CD4-positive, alpha-beta T cell treated with Interleukin-15 for 4 hours (primary cell): ENCODE data around the gene CCKAR.

Source experiments
- DNase-seq: peaks from one replicate; pipeline ENCODE4 v3.0.0-alpha.2; 2020; ENCODE audit warnings: low spot score

The CCKAR gene

DNA sequence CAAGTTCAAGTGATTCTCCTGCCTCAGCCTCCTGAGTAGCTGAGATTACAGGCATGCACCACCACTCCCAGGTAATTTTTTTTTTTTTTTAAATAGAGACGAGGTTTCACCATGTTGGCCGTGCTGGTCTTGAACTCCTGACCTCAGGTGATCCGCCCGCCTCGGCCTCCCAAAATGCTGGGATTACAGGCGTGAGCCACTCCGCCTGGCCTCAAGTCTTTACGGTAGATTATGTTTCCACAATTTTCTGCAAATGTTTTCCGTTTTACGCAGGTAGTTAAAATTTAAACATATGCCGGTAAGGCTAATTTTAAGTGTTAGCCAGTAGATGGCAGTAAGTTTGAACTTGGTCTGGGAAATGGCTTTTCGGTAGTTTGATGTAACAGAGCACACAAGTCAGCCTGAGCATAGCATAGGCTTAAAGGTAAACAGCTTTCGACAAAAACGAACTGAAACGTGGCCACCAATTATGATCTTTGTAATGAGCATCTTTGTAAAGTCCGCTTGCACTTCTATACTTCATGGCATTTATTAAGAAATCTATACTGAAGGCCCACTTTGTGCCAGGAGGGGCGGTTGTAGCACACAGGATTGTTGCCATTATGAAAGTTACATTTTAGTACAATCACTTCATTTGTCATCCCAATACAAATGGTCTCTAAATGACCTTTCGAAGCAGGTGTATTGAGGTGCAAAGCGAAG is 31.1 kb downstream of the CCKAR start:
- peak; percentile 37 for DNase-seq

DNA sequence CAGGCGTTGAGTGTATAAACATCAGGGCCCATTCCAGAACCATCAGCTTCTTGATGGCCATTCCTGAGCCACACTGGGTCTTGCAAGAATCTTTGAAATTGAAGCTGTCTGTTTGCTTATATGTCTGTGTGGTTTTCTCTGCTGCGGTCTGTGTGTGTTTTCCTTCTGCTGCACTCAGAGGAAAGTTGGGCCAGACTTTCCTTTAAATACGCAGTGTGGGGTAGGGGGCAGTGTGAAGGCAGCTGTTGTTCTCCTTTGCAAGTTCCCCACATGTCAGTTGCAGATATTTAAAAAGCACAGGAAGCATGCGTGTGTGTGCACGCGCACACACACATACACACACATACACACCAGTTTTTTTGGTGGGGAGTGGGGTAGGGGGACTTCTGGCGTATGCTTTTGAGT is 32.1 kb downstream of the CCKAR start:
- no peak for DNase-seq

DNA sequence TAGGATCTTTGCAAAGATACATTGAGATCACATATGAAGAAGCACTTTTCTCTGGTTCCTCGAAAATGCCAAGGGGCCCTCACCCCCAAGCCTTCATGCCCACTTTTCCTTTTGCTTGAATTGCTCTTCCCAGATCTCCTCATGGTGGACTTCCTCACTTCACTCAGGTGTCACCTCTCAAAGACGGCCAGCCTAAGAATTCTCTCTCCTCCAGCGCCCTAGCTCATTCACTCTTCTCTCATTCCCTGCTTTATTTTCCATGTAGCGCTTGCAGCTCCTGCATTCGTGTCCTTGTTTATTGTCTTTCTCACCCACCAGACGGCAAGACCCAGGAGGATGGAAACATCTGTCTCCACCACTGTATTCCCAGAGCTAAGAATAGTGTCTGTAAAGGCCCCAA is 32.9 kb downstream of the CCKAR start:
- no peak for DNase-seq

DNA sequence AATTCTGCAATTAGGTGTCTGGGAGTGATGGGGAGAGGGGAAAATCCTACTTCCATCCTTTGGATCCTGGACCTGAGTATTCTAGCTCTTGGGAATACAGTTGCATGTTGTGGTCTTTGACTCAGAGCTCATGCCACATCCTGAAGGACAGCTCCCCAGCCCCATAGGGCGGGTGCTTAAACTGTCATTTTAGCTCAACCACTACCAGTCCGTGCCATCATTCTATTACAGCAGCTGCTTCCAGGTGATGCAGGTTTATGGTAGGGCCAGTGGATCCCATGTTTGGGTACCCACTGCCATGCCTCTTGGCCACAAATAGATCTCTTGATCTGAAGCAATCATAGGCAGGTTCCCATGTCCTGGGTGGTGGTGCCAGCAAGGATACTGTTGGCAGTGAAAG is 34.7 kb downstream of the CCKAR start:
- DNase-seq: no peak

DNA sequence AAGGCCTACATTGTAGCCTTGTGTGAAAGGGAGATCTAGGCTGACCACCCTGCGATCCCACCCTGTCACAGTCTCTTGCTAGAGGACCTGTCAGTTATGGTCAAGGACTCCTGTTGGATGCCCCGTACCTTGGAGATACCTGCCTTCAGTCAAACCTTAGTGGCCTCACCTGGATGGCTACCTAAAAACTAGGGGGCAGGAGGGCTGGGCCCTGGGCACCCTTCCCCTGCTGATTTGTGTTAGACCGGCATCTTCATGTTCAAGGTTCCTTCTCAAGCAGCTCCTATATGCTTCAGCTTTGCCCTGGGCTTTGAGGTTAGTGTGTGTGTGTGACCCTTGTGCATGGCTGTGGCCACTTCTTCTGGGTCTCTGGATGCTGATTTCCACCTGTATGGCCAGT is 35.3 kb downstream of the CCKAR start:
- no peak for DNase-seq

DNA sequence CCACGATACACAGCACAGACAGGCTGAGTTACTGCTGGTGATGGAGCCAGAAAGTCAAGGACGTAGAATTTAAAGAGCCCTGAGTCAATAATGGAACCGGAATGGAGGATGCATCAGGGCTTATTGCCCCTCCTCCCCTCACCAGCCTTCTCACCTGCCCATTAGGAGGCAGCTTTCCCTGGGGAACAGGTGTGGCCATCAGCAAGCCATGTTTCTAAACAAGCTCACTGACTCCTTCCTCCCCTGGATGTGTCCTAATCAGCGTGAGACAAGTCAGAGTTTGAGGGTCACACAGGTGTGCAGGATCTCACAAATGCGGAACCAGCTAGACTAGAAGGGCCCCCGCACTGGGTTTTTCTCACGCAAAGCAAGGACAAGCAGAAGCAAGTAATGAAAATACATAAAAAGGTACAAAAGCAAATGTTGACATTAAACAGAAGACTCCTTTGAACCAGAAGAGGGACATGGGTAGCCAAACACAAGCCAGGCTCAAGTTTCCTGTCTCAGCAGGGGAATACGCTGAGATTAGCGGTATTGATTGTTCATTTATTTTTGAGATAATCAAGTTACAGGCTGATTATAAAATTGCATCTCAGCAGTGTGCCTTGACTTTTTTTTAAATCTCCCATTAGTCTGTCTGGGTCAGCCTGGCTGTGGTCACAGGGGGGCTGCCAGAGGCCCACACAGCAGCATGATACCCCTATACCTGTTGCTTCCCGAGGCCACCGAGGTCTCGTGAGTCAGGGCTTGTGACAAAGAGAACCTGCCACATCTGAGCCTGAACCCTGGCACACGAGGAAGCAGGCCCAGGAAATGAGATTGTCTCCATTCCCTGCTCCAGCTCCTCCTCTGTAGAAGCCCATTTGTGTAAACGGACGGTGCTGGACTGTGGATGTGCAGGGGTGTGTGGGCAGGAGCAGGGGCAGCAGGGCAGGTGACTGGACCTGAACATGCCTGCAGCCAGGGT is 37.4 kb downstream of the CCKAR start:
- DNase-seq: no peak

DNA sequence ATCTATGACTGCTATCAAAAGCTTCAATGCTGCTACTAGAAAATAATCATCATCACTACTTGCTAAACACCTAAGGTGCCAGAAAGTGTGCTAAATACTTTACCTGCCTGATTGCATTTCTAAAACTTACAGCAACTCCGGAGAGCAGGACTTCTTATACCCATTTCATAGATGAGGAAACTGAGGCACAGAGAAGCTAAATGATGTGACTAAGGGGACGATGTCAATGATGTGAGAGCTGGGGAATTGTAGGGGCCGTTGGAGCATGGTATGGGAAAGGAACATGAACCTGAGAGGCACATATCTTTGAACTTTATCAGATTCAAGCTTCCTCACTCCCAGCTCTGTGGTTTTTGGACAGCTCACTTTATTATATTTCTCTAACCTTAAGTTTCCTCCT is 38.7 kb downstream of the CCKAR start:
- no peak for DNase-seq

DNA sequence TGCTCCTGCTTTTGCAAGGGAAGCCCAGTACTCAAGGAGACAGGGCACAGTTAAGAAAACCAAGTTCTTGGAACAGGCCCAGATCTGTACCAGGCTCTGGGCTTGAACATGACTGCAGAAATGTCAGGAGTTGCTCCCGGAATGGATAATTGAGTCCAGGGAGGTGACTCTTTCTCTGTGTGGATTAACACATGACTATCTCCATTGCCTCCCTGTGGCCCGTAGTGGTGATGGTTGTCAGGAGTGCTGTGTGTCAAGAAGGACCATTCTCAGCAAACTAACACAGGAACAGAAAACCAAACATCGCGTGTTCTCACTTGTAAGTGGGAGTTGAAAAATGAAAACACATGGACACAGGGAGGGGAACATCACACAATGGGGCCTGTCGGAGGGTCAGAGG is 39.9 kb downstream of the CCKAR start:
- DNase-seq: no peak

DNA sequence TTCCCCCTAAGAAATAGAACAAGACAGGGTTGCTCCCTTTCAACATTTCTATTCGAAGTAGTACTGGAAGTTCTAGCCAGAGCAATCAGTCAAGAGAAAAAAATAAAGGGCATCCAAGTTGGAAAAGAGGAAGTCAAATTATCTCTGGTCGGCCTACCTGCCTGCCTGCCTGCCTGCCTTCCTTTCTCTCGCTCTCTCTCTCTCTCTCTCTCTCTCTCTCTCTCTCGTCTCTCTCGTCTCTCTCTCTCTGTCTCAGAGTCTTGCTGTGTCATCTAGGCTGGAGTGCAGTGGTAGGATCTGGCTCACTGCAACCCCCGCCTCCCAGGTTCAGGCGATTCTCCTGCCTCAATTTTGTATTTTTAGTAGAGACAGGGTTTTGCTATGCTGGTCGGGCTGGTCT is 42.9 kb downstream of the CCKAR start:
- no peak for DNase-seq

DNA sequence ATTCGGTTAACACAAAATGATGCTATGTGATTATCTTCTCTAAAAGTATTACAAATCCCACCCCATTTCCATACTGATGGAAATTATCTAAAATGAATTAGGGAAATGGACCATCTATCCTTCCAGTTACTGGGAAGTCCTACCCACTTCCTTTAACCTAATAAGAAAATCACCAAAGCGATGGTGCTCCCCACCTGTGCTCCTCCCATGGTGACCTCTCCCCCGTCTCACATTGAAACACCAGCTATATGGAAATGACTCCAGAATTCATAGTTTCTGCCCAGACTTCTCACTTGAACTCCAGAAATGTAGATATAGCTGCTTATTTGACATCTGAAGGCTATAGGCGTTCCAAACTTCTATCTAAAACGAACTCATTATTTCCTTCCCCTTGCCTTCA is 48.5 kb downstream of the CCKAR start:
- DNase-seq: no peak

DNA sequence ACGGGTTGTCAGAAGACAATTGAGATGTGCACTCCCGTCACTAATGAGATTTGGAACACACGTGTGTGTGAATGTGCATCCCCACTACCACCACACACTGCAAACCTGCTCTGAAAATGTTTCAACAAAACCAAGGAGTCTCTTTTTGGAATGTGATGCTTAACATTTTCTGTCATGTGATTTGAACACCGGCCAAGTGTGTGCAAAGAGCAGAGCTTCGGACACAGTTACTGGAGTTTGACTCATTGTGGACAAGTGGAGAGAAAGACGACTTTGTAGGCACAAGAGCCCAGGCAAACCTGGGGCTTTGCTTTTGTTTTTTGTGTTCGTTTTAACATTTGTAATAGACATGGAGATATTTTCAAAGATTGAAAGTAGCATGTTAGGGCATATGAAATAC is 49.2 kb downstream of the CCKAR start:
- no peak for DNase-seq

DNA sequence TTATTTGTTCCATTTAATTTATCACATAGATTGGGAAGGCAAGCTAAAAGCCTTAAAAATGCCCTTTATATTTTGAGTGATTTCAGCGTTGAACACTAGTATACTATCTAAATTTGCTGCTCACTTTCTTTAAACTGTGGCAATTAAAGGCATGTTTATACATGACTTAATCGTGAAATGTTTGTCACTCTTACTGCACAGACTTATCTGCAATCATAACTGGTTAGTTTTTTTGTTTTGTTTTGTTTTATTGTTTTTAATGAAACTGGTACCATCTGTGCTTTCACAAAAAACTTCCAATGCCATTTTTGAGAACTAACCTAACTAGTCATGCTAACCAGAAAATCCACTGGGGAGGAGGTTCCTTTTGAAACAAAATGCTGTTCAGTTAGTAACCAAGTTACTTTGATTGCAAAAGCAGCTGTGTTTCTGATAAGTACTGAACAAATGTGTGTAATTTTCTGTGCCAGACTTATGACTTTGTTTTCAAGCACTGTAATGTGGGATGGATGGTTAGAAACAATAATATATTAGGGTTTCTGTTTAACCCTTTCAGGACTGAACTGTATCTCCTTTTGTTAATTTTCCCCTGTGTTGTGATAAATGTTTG is 56.1 kb downstream of the CCKAR start:
- DNase-seq: no peak

DNA sequence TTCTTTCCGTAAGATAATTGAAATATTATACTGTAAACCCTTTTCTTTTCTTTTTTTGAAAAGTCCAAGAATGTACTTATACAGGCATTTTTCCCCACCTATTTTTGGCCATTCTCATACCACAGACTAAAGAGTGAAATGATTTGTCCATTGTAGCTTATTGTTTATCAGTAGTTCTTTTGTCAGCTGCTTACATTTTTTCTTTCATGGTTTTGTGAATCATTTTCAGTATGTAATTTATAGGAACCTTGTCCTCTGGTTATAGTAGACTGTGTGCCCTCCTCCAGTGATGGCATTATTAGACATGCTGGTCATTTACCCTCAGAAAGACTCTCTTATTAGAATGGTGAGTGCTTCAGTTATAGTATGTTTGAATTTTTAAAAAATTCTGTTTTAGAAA is 56.7 kb downstream of the CCKAR start:
- DNase-seq: no peak

DNA sequence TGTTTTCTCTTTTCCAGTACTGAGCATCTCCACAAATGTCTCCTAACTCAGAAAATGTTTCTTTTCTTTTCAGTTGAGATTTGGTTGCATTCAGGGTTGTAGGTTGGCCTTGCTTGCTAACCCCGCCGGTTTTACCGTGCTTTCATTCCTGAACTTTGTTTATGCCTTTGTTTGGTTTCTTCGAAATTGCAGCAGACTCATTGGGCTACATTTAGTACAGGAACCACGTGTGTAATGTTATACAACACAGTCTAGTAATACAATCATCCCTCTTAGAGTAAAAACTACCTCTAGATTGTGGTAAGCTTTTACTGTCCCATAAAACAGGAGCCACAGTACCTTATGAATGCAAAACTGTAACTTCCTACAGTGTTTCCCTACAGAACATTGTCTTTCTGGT is 57.9 kb downstream of the CCKAR start:
- no peak for DNase-seq

DNA sequence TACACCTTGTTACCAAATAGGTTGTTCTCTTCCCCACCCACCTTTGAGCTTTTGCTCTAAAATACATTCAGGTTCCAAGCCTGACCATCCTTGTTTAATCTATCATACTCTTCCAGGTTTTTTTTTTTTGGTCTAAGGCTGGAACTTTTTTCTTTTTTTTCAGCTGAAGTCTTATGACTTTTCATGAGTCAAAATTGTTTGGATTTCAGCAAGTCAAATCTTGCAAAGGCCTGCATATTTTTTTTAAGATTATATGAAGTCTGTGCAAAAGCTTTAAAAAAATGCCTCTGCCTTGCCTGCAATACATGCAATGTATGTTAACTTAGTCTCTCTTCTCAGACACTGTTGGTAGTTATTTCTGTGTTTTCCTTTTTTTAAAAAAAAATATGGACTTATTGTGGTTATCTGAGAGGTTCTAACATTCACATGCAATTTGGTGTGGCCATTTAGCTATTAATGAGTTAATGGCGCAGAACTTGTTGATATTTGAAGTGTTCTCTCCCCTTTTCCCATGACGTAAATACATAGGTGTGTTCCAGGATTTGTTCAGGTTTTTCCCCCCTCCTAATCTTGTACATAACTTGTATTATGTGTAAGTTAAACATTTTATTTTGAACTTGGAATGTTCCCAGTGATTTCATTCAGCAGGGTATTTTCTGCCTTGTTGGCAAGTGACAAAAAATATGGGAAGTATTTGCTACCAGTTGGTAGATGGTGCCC is 58.7 kb downstream of the CCKAR start:
- DNase-seq: no peak
